ENCODE data around the gene SYMPK.

Gene SYMPK

DNA sequence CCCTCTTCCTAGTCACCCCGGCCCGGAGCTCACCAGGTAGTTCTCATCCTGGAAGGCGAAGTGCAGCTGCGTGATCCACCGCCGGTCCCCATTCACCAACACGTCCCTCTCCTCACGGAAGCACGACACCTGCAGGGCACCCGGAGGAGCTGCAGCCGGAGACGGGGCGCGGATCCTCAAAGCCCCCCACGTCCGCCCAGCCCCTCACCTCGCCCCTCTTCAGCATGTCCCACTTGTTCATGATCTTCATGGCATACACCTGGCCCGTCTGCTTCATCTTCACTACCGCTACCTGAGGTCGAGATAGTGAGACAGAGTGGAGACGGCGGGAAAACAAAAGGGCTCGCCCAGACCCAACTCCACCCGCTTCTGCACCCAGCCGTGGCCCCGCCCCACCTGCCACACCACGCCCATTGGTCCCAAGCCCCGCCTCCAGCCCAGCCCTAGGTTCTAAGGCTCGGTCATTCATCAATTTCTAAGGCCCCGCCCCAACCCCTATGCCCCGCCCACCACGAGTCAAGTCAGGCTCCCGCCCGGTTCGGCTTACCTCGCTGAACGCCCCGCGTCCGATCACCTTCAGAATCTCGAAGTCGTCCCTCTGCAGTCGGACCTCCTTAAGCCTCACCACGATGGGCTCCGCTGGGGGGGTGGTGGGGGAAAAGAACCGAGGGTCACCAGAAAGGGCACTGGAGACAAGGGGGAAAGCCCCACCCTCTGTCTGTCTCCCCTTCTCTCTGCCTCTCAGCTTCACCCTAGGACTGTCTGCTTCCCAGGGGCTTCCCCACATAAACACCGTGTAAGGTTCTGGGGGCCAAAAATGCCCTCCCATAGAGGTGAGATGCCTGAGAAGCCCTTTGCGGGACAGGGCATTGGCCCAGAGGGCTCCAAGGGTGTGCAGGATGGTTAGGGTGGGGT lies 83.5 kb downstream of the SYMPK start:
- DNase-seq: peak; percentile 92

DNA sequence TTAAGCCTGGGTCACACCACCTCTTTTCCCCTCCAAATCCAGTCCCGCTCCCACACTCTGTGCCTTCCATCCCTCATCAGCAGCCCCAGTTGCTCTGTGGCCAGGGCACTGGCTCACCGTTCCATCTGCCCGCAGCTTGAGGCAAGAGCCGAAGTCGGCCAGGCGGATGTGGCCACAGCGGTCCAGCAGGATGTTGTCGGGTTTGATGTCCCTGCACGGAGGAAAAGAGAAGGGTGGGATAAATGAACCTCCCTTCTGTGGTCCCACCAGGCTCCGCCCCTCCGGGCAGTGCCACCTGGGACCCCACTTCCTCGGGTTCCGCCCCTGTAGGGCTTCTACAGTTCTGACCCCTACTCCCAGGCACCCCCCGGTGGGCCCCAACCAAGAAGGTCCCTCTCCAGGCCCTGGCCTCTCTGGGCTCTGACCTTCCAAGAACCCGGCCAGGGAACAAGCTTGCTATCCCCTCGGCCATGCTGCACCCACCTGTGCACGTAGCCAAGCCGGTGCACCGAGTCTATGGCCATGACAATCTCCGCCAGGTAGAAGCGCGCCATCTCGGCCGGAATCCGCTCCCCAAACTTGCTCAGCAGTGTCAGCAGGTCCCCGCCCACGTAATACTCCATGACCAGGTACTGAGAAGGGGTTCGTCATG lies 84.8 kb downstream of the SYMPK start:
- no peak for DNase-seq

- no peak for DNase-seq
Measured at GRCh38 chr19:45777395-45777961, 85.5 kb downstream of the SYMPK start.

GRCh38 chr19:45774765-45775164 lies 88.2 kb downstream of the SYMPK start:
- DNase-seq: no peak

GRCh38 chr19:45773384-45773783 lies 89.6 kb downstream of the SYMPK start:
- DNase-seq: no peak

GRCh38 chr19:45772912-45773311 lies 90.0 kb downstream of the SYMPK start:
- DNase-seq: no peak

DNA sequence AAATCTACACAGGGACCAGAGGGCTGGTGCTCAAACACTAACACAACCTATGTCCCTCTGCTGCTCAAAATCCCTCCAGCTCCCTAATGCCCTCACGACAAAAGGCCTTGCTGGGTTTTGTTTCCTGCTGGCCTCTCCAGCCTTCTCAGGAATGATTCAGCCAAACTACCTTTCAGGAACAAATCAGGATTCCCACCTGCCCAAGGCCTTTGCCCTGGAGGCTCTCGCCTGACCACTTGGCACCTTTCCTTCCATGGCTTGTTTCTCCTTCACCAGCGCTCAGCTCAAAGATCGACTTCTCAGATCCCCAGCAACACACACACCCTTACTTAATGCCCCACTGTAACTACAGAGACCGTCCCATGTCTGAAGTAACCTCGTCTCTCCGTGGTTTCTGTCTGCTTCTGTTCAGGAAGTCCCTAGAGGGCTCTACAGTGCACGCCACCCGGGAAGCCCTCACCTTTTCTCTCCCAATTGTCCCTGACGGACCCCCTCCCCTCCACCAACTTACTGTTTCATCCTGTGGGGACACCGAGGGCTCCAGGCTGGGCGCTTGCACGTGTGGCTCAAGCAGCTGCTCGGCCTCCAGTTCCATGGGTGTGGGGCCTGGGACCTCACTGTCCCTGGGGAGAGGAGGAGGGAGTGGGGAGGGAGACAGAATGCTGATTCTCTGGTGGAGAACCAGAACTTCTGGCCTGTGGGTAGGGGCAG lies 90.7 kb downstream of the SYMPK start:
- DNase-seq: no peak

GRCh38 chr19:45771311-45771933 lies 91.5 kb downstream of the SYMPK start:
- DNase-seq: no peak

DNA sequence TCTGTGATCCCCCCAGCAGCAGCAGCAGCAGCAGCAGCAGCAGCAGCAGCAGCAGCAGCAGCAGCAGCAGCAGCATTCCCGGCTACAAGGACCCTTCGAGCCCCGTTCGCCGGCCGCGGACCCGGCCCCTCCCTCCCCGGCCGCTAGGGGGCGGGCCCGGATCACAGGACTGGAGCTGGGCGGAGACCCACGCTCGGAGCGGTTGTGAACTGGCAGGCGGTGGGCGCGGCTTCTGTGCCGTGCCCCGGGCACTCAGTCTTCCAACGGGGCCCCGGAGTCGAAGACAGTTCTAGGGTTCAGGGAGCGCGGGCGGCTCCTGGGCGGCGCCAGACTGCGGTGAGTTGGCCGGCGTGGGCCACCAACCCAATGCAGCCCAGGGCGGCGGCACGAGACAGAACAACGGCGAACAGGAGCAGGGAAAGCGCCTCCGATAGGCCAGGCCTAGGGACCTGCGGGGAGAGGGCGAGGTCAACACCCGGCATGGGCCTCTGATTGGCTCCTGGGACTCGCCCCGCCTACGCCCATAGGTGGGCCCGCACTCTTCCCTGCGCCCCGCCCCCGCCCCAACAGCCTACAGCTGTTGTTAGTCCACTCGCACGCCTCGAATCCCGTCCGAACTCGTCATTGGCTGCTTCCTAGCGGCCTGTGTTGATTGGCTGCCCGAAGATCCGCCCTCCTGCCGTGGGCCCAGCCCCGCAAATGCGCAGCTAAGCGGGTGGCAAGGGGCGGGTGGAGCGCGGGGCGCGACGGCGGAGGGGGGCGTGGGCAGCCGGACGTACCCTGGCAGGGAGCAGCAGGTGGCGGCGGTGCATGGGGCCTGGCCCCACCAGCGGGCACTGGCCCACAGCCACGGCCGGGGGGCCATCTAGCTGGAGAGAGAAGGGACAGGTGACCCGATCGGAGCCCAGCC lies 92.5 kb downstream of the SYMPK start:
- DNase-seq: peak; percentile 97

- no peak for DNase-seq
Measured at GRCh38 chr19:45769821-45770191, 93.1 kb downstream of the SYMPK start.

DNA sequence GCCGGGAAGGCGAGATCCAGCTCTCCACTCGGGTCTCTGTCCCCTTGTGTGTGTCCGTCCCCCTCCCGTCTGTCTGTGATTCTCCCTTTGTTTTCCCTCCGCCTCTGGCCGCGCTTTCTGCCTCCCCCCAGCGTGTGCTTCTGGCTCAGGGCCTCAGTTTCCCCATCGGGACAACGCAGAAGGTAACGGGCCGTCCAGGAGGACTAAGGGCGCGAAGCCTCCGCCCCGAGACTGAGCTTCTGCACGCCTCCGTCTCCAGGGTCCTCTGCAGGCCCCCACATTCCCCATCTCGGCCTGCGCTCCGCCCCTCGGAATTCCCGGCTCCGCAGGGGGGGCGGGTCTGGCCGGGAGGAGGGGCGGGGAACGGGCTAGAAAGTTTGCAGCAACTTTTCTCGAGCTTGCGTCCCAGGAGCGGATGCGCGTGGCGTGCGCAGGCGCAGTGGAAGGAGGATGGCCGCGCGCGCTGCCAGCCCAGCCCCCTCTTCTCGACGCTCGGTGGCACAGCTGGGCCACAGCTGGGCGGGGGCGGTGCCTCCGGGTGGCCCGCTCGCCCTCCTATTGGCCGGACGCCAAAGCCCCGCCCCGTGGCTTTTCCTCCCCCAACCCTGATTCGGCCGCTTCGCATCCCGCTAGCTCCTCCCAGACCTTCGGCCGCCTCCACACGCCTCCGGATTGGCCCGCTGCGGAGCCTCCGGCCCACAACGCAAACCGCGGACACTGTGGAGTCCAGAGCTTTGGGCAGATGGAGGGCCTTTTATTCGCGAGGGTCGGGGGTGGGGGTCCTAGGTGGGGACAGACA lies 93.8 kb downstream of the SYMPK start, which contains the start of gene SIX5:
Gene SIX5 (minus strand): TSS at position 269 of the 799 bp plus-strand sequence. CDS start 408 bp downstream, outside the sequence.
- DNase-seq: peak; percentile 92

- no peak for DNase-seq
Measured at GRCh38 chr19:45768655-45768983, 94.3 kb downstream of the SYMPK start.

- DNase-seq: no peak
Measured at GRCh38 chr19:45767881-45768654, 94.9 kb downstream of the SYMPK start.

DNA sequence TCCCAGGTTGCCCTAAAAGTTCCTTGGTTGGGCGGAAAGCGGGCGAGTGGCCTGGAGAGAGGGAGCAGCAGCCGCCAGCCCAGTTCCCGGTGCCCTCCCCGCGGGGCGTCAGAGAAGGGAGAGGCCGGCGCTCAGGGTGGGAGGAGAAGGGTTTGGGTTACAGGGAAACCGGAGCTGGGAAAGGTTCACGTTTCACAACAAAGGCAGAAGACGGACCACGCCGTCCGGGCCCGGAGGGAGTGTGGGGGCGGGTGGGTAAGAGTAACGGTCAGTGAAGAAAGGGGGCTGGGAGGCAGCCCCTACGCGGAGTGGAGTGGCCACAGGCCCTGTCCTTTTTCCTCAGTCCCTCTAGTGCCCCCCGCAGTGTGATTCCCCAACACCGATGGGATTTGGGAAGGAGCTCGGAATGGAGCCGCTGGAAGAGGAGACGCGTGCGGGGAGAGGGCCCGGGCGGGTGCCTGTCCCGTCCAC lies 95.5 kb downstream of the SYMPK start:
- peak; percentile 39 for DNase-seq

DNA sequence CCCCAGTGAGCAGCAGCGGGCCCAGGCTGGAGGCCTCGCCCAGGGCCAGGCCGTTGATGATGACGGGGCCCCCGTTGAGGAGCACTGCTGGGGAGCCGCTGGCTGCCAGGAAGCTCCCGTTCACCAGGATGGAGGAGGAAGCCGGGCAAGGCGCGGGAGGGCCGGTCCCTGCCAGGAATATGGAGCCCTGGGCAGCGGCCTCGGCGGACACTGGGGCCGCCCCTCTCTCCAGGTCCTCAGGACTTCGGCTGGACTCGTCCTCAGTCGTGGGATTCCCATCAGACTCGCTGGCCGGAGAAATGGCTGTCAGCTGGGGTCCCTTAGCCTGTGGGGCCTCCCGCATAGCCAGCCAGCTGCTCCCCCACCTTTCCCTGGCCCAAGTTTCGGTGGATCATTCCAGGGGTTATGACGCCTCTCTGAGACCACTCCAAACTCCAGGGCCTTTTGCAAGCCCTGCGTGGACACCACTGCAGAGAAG lies 96.0 kb downstream of the SYMPK start:
- no peak for DNase-seq

DNA sequence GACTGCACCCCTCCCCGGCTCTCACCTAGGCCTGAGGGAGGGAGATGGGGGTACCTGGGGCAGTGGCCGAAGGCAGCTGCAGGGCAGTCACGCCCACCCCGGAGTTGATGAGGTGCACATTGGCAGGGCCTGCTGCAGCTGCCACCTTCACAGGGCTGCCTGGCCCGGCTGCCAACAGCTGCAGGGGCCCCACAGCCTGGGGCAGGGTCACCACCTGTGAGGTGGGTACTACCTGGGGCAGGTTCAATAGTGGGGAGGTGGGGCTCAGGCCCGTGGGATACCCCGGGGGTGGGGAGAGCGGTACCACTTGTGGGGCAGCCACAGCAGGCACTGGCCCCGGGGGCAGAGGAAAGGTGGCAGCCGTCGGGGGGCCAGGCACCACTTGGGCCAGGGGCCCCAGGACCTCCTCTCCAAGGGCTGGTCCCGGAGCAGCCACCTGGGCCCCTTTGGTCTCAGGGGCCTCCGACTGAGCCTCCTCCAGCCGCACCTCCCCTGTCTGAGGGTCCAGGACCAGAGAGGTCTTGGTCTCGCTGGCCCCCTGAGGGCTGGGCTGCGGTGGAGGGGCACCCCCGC lies 96.6 kb downstream of the SYMPK start:
- DNase-seq: no peak

GRCh38 chr19:45765702-45766295 lies 97.1 kb downstream of the SYMPK start:
- DNase-seq: no peak
